ENCODE data around the gene TGFBR3. TPM values are rescaled to one million over a fixed set of nuclear protein-coding genes. Genes with fewer than 3 reads are reported as not detected.

TGFBR3 gene
- polyA plus RNA-seq, 1 donor (not counting 4 experiments of a cell fraction or from before 2014, with no cell fraction given): 1.2 TPM

GRCh38 chr1:91714867-91715381 lies 171.0 kb downstream of the TGFBR3 start:
- no peak for DNase-seq (ENCODE audit: low read depth, low spot score)
- no peaks in the 10 kb centered on the region for H3K4me1 ChIP-seq (ENCODE audit: control insufficient read depth, extremely low read depth, insufficient read depth, low read length)
- H3K27ac ChIP-seq (ENCODE audit: control insufficient read depth, insufficient read depth, low read length): no peak overlapping the region
- no peak overlapping the region for H3K9ac ChIP-seq (ENCODE audit: control insufficient read depth, extremely low read depth, insufficient read depth, low read length)
- FAIRE-seq: no peak
- no peaks in the 10 kb centered on the region for H3K9me3 ChIP-seq (ENCODE audit: control insufficient read depth, low read depth, low read length)
- H3K36me3 ChIP-seq (ENCODE audit: control insufficient read depth in 2 of 2, extremely low read depth in 1 of 2, insufficient read depth in 2 of 2, low read length in 2 of 2): no peaks in the 10 kb centered on the region
- no peaks in the 10 kb centered on the region for H3K9me1 ChIP-seq (ENCODE audit: control insufficient read depth, extremely low read depth, insufficient read depth, low read length)
- no peaks in the 10 kb centered on the region for H4K20me1 ChIP-seq (ENCODE audit: control insufficient read depth, extremely low read depth, insufficient read depth, low read length)
- H3K4me2 ChIP-seq (ENCODE audit: control insufficient read depth, extremely low read depth, insufficient read depth, low read depth, low read length): no peak overlapping the region
- no peak for TF ChIP-seq CTCF (optimal IDR thresholded peaks at IDR 0.05 in 1 of 3, IDR thresholded peaks at IDR 0.05 in 1 of 3, conservative IDR thresholded peaks at IDR 0.05 in 1 of 3; ENCODE audit: extremely low read depth in 1 of 3, insufficient read depth in 2 of 3, low read length in 3 of 3)
- no peak for TF ChIP-seq EZH2 (IDR thresholded peaks at IDR 0.05; ENCODE audit: low read length)
- no peak overlapping the region for H3K4me3 ChIP-seq (ENCODE audit: control insufficient read depth in 2 of 3, extremely low read depth in 1 of 3, insufficient read depth in 2 of 3, low read depth in 1 of 3, low read length in 3 of 3)
- no peaks in the 10 kb centered on the region for H3K79me2 ChIP-seq (ENCODE audit: control insufficient read depth, insufficient read depth, low read length)
- no peaks in the 10 kb centered on the region for H3K27me3 ChIP-seq (ENCODE audit: control insufficient read depth, extremely low read depth, insufficient read depth, low read length)
- dilution Hi-C loops (cut with MboI; ENCODE audit: extremely low pct_ligation_motif_present, low sequenced_read_pairs): no loop called here
- H2AFZ ChIP-seq (ENCODE audit: control insufficient read depth, low read length): no peak overlapping the region

- H3K4me2 ChIP-seq (ENCODE audit: control insufficient read depth, extremely low read depth, insufficient read depth, low read depth, low read length): no peak overlapping the region
- no peaks in the 10 kb centered on the region for H3K36me3 ChIP-seq (ENCODE audit: control insufficient read depth in 2 of 2, extremely low read depth in 1 of 2, insufficient read depth in 2 of 2, low read length in 2 of 2)
- dilution Hi-C loops (cut with MboI; ENCODE audit: extremely low pct_ligation_motif_present, low sequenced_read_pairs): no loop called here
- DNase-seq (ENCODE audit: low read depth, low spot score) (no peak), FAIRE-seq (no peak)
- H3K4me1 ChIP-seq (ENCODE audit: control insufficient read depth, extremely low read depth, insufficient read depth, low read length): no peaks in the 10 kb centered on the region
- no peaks in the 10 kb centered on the region for H4K20me1 ChIP-seq (ENCODE audit: control insufficient read depth, extremely low read depth, insufficient read depth, low read length)
- H3K4me3 ChIP-seq (ENCODE audit: control insufficient read depth in 2 of 3, extremely low read depth in 1 of 3, insufficient read depth in 2 of 3, low read depth in 1 of 3, low read length in 3 of 3): no peak overlapping the region
- H2AFZ ChIP-seq (ENCODE audit: control insufficient read depth, low read length): no peak overlapping the region
- no peaks in the 10 kb centered on the region for H3K27me3 ChIP-seq (ENCODE audit: control insufficient read depth, extremely low read depth, insufficient read depth, low read length)
- no peak for TF ChIP-seq CTCF (optimal IDR thresholded peaks at IDR 0.05 in 1 of 3, IDR thresholded peaks at IDR 0.05 in 1 of 3, conservative IDR thresholded peaks at IDR 0.05 in 1 of 3; ENCODE audit: extremely low read depth in 1 of 3, insufficient read depth in 2 of 3, low read length in 3 of 3)
- no peak for TF ChIP-seq EZH2 (IDR thresholded peaks at IDR 0.05; ENCODE audit: low read length)
- H3K79me2 ChIP-seq (ENCODE audit: control insufficient read depth, insufficient read depth, low read length): no peaks in the 10 kb centered on the region
- H3K9me1 ChIP-seq (ENCODE audit: control insufficient read depth, extremely low read depth, insufficient read depth, low read length): no peaks in the 10 kb centered on the region
- H3K9me3 ChIP-seq (ENCODE audit: control insufficient read depth, low read depth, low read length): no peaks in the 10 kb centered on the region
- H3K9ac ChIP-seq (ENCODE audit: control insufficient read depth, extremely low read depth, insufficient read depth, low read length): no peak overlapping the region
- no peak overlapping the region for H3K27ac ChIP-seq (ENCODE audit: control insufficient read depth, insufficient read depth, low read length)
These were observed 172.7 kb downstream of the TGFBR3 start for GRCh38 chr1:91712981-91713841.

Data from keratinocyte (primary cell).